ENCODE measurements around the gene ART1.

The ART1 gene

DNA sequence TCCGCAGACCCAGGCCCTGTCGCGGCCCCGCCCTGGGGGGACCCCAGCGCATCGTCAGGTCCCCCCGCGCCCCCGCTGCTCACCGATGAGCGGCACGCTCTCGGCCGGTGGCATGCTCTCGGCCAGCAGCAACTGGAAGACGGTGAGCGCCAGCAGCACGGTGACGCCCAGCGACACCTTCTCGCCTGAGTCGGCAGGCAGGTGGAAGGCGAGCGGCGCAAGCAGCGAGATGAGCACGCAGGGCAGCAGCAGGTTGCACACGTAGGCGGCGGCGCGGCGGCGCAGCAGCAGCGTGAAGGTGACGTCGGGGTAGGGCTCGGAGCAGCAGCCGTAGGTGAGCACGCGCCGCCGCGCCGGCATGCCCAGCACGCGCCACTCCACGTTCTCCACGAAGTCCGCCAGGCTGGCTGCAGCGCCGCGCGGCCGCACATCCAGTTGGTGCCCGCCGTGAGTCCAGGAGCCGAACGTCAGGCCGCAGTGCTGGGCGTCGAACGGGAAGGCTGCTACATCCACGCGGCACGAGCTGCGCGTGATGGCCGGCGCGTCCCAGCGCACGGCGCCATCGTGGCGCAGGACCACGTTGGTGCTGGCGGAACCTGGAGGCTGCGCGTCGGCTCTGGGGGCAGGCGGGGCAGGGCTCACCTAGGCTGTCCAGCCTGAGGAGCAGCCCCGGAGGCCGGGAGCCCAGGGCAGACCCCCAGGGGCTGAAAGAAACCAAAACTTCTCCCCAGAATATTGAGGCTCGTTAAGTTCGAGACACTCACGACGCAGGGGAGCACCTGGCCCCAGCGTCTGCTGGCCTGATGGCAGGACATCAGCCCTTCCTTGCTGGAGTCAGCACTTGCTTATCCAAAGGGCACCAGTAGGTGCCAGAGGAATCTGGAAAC, 22.5 kb downstream of the ART1 start:
- H3K36me3 Mint-ChIP-seq: peaks cover 13% of the 10 kb centered on the region
- no peaks in the 10 kb centered on the region for H3K4me1 Mint-ChIP-seq (ENCODE audit: low read depth)
- no peak overlapping the region for H3K27ac Mint-ChIP-seq
- no peak overlapping the region for H3K4me3 Mint-ChIP-seq
- H3K27me3 Mint-ChIP-seq: no peaks in the 10 kb centered on the region
- H3K9me3 Mint-ChIP-seq (ENCODE audit: low read depth): no peaks in the 10 kb centered on the region

DNA sequence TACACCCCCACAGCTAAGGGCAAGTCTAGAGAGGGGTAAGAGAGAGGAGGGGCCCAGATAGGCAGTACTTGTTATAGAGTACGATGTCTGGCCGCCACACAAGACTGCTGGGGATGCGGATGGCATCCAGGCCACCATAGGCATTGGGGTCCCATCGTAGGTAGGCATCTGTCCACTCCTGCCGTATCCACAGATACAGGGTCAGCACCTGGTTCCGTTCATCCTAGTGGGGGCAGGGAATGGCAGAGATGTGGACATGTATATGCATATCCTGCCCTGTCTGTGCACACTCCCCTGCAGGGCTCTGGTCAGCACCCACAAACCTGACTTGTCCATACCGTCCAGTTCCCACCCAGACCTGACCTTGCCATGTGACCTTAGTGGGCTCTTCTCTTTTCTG, 24.2 kb downstream of the ART1 start:
- Mint-ChIP-seq H3K27ac (no peak overlapping the region), H3K36me3 (peaks cover 13% of the 10 kb centered on the region), H3K4me1 (ENCODE audit: low read depth) (no peaks in the 10 kb centered on the region), H3K9me3 (ENCODE audit: low read depth) (no peaks in the 10 kb centered on the region), H3K27me3 (no peaks in the 10 kb centered on the region), H3K4me3 (no peak overlapping the region)

DNA sequence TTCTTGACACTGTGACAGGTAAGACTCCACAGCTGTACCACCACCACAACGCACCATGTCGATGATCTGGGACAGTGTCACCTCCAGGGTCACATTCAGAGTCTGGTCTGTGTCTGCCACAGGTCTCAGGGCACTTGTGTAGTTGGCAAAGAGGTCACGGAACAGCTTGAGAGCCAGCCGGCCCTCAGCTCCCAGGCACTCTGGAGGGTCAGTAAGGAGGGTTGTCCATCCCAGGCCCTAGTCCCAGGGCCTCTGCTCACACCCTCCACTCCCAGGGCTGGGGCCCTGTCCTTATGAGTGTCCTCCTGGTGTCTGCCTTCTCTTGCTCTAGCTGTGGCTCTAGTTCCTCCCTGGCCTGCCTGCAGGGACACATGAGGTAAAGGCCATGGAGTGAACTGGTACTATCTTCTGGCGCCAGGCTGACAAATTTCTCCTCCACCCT, 24.8 kb downstream of the ART1 start:
- H3K27ac Mint-ChIP-seq: no peak overlapping the region
- no peaks in the 10 kb centered on the region for H3K27me3 Mint-ChIP-seq
- no peaks in the 10 kb centered on the region for H3K9me3 Mint-ChIP-seq (ENCODE audit: low read depth)
- peaks cover 2% of the 10 kb centered on the region for H3K4me1 Mint-ChIP-seq (ENCODE audit: low read depth)
- no peak overlapping the region for H3K4me3 Mint-ChIP-seq
- H3K36me3 Mint-ChIP-seq: peaks cover 10% of the 10 kb centered on the region

DNA sequence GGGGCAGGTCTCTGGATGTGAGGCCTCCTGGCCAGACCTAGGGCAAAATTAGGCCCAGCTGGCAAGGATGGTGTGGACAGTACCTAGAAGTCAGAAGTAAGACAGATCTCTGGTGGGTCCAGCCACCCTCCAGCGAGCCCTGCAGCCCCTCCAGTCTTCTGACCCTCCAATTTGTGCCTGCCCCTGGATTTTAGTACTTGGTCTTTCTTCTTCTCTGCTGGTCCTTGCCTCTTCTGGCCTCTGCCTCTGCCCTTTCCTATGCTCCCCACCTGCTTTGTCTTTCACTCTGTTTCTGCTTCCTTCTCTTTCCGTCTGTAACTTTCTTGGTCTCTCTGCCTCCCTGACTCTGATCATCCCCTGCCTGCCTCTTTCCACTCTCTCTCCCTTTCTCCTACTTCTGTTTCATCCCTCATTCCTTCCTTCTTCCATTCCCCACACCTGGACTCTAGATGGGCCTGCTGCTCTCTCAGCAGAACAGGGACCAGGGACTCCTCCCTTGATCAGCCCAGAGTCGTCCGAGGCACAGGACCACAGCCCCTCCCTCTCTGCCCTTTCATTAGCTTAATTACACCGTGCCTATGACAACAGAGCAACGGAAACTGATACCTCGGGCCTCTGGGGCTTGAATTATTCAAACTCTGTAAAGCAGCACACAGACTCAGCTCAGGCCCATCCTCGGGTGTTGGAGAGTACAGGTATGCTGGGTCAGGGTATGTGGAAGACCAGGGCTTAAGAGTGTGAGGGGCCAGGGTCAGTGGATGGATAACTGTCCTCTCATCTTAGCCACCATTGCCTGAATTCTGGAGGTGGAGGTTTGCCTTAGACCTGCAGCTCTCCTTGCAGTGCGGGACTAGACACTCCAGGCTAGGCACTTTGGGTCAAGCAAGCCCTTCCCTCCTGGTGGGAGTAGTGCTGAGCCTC, 26.7 kb downstream of the ART1 start, which contains the start of gene CHRNA10:
Gene CHRNA10 (minus strand): TSS at position 51 of the 921 bp plus-strand sequence. CDS start 72 bp downstream, outside the sequence.
- H3K9me3 Mint-ChIP-seq (ENCODE audit: low read depth): no peaks in the 10 kb centered on the region
- peak within 1 kb of the TSS; percentile 67 for H3K27ac Mint-ChIP-seq
- peaks cover 2% of the 10 kb centered on the region for H3K4me1 Mint-ChIP-seq (ENCODE audit: low read depth)
- H3K36me3 Mint-ChIP-seq: peaks cover 12% of the 10 kb centered on the region
- no peak within 1 kb of the TSS for H3K4me3 Mint-ChIP-seq
- no peaks in the 10 kb centered on the region for H3K27me3 Mint-ChIP-seq

DNA sequence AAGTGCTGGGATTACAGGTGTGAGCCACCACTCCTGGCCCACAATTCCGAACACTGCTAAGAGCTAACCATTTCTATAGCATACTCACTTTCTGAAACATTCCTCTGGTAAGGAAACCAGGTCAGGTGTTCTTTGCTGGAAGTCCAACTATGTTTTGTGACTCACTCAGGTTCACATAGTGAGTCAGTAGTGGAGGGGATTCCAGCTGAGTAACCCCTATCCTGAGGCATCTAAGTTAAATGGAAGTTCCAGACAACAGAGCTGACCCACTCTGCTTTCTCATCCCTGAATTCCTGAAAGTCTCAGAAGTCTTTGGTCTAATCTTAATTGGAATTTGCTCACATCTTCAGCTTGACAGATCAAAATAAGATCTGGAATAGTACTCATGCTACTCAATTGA, 29.3 kb downstream of the ART1 start:
- Mint-ChIP-seq H3K27me3 (no peaks in the 10 kb centered on the region), H3K4me3 (no peak overlapping the region), H3K27ac (no peak overlapping the region), H3K36me3 (peaks cover 12% of the 10 kb centered on the region), H3K9me3 (ENCODE audit: low read depth) (no peaks in the 10 kb centered on the region), H3K4me1 (ENCODE audit: low read depth) (peaks cover 2% of the 10 kb centered on the region)

DNA sequence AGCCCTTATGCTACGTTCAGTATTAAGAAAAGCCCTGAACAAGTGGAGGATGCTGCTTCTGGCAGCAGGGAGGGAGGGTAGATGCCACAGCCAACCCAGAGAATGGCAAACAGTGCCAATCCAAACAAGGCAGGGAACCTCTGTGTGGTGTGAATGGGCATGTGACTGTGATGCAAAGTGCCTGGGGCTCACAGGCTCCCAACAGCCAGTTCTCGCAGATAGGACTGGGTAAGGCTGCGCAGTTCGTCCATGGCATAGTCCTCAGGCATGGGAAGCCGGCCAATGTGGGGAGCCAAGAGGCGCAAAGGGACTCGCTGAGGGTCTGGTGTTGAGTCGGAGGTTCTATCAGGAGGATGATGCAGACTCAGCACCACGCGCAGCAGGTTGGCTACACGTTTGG, 31.0 kb downstream of the ART1 start:
- H3K36me3 Mint-ChIP-seq: peaks cover 10% of the 10 kb centered on the region

DNA sequence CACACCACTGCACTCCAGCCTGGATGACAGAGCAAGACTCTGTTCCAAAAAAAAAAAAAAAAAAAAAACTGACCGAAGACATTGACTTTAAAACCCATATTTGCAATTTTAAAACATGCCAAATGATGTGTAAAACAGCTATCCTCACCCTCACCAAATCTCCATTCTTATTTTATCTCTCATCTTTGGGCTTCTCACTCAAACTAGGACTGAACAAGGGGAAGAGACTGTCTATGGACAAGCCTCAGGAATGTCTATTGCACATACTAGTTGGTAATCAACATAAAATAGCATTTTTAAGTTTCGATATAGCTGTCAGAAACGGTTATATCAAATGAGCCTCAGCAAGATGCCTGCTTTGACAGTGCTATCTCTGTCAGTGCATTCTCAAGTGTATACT, 34.1 kb downstream of the ART1 start:
- Mint-ChIP-seq H3K27ac (no peak overlapping the region), H3K36me3 (peaks cover 11% of the 10 kb centered on the region), H3K4me3 (no peak overlapping the region), H3K9me3 (ENCODE audit: low read depth) (no peaks in the 10 kb centered on the region), H3K27me3 (no peaks in the 10 kb centered on the region), H3K4me1 (ENCODE audit: low read depth) (peaks cover 2% of the 10 kb centered on the region)

More for the DNA sequence above, 31.0 kb downstream of the ART1 start:
- H3K9me3 Mint-ChIP-seq (ENCODE audit: low read depth): no peaks in the 10 kb centered on the region
- no peaks in the 10 kb centered on the region for H3K27me3 Mint-ChIP-seq
- peaks cover 2% of the 10 kb centered on the region for H3K4me1 Mint-ChIP-seq (ENCODE audit: low read depth)
- H3K27ac Mint-ChIP-seq: no peak overlapping the region
- no peak overlapping the region for H3K4me3 Mint-ChIP-seq

DNA sequence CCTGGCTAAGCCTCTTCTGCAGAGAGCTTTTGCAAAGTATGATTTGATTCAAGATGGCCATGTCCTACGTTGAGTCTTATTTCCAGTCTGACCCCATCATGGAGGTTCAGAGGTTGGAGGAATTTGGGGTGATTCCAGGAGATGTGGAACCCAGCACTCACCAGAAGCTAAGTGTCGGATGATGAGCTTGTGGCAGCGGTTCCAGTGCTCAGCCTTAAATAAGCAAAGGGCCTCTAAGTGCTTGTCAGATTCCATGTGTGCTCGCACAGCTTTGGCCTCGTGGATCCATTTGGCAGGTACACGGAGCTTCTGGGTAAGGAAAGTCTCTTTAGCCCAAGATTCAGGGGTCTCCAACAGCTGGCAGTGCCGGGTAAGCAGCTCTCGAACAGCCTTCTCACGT, 38.1 kb downstream of the ART1 start:
- Mint-ChIP-seq H3K36me3 (peaks cover 7% of the 10 kb centered on the region), H3K9me3 (ENCODE audit: low read depth) (no peaks in the 10 kb centered on the region), H3K4me1 (ENCODE audit: low read depth) (no peaks in the 10 kb centered on the region), H3K27me3 (no peaks in the 10 kb centered on the region), H3K4me3 (no peak overlapping the region), H3K27ac (no peak overlapping the region)

DNA sequence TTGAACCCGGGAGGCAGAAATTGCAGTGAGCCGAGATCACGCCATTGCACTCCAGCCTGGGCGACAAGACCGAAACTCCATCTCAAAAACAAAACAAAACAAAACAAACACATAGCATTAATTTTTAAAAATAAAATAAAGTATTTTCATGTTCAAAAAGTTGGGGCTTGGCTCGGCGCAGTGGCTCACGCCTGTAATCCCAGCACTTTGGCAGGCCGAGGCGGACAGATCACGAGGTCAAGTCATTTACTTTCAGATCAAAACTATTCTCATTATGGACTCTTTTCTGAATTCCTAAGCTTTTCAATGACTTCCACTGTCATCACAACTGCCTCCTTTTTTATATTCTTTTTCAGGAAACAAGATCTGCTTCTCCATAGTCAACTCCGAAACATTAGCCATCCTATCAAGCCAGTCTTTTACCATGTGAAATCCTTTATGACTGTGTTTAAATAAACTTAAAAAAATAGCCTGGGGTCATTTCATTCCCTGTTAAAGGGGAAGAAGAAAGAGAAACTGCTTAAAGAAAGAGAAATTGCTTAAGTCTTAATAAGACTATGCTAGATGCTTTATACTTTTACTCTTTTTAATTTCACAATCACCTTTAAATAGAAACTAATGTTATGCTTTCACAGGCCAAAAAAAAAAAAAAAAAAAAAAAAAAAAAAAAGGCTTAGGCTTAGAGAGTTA, 39.3 kb downstream of the ART1 start:
- Mint-ChIP-seq H3K4me3 (no peak overlapping the region), H3K4me1 (ENCODE audit: low read depth) (no peaks in the 10 kb centered on the region), H3K9me3 (ENCODE audit: low read depth) (no peaks in the 10 kb centered on the region), H3K27me3 (no peaks in the 10 kb centered on the region), H3K36me3 (peaks cover 4% of the 10 kb centered on the region), H3K27ac (no peak overlapping the region)

DNA sequence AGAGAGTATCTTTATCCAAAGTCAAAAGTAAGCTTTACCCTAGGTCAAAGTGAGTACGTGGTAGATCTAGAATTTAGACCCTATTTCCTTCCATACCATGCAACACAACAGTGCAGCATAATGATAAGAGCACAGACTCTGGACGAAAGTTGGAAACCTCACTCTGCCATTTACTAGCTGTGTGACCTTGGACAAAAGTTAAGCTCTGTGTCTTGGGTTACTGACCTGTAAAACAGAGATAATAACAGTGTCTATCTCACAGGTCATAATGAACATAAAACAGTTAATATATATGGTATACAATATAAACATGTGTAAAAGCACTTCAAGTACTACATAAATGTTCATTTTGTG, 39.9 kb downstream of the ART1 start:
- Mint-ChIP-seq H3K36me3 (peaks cover 4% of the 10 kb centered on the region), H3K9me3 (ENCODE audit: low read depth) (no peaks in the 10 kb centered on the region), H3K27me3 (no peaks in the 10 kb centered on the region), H3K4me3 (no peak overlapping the region), H3K27ac (no peak overlapping the region), H3K4me1 (ENCODE audit: low read depth) (no peaks in the 10 kb centered on the region)

DNA sequence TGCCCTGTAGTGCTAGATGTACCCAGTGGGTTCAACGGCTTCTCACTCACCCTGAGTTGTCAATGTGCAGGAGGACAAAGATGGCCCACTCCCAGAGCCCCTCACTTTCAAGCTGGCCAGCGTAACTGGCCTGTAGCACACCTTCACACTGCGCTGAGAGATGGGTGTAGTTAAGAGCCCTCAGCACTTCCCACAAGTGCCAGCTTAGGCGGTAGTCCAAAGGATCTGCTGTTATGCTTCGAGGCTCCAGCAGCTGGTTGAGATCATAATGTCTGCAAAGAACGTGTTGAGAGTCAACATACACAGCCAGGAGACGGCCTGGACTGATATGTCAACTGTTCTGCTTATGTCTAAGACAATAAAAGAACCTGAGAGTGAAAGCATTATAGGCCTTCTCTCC, 41.0 kb downstream of the ART1 start:
- Mint-ChIP-seq H3K4me1 (ENCODE audit: low read depth) (no peaks in the 10 kb centered on the region), H3K4me3 (no peak overlapping the region), H3K27ac (no peak overlapping the region), H3K9me3 (ENCODE audit: low read depth) (no peaks in the 10 kb centered on the region), H3K27me3 (no peaks in the 10 kb centered on the region), H3K36me3 (peaks cover 6% of the 10 kb centered on the region)

DNA sequence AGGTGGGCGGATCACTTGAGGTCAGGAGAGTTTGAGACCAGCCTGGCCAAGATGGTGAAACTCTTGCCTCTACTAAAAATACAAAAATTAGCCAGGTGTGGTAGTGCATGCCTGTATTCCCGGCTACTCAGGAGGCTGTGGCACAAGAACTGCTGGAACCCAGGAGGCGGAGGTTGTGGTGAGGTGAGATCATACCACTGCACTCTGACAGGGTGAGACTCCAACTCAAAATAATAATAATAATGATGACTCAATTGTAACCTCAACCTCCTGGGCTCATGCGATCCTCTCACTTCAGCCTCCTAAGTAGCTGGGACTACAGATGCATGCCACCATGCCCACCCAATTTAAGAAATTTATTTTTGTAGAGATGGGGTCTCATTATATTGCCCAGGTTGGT, 41.8 kb downstream of the ART1 start:
- Mint-ChIP-seq H3K9me3 (ENCODE audit: low read depth) (no peaks in the 10 kb centered on the region), H3K4me3 (no peak overlapping the region), H3K27ac (no peak overlapping the region), H3K36me3 (peaks cover 6% of the 10 kb centered on the region), H3K27me3 (no peaks in the 10 kb centered on the region), H3K4me1 (ENCODE audit: low read depth) (no peaks in the 10 kb centered on the region)

DNA sequence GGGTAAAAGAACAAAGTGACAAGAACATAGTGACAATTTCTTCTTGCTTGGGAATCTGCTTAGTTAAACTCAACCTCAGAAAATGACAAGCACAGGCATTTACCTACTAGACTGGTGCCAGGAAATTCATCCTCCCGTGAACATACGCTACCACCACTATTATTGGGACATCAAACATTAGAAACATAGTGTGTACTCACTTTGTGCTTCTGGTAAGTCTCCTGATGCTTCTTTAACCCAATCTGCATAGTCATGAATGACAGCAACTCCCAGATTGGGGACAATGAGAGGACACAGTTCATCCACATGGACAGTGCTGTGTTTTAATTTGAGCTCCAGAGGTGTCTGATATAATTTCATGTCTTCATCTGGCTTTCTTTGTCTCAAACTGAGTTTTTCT, 55.5 kb downstream of the ART1 start:
- H3K36me3 Mint-ChIP-seq: peaks cover 11% of the 10 kb centered on the region
- no peak overlapping the region for H3K4me3 Mint-ChIP-seq
- H3K27me3 Mint-ChIP-seq: no peaks in the 10 kb centered on the region
- H3K4me1 Mint-ChIP-seq (ENCODE audit: low read depth): peaks cover 2% of the 10 kb centered on the region
- H3K9me3 Mint-ChIP-seq (ENCODE audit: low read depth): no peaks in the 10 kb centered on the region
- peak overlapping the region; percentile 46 for H3K27ac Mint-ChIP-seq

DNA sequence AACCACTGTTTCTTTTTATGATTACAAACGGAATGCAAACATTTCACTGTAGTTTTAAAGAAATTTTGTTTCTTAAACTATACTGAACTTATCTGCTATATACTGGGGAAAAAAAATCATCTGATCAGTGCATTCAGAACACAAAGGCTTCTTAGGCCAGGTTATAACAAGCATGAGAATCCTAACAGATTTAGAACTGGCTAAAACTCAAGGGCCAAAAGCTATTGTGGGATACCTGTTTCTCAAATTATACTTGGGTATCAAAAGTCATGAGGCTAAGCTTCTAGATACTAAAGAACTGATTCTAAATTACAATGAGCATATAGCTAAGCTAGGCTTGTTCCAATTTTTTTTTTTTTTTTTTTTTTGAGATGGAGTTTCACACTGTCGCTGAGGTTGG, 56.0 kb downstream of the ART1 start:
- Mint-ChIP-seq H3K9me3 (ENCODE audit: low read depth) (no peaks in the 10 kb centered on the region), H3K4me3 (no peak overlapping the region), H3K27ac (peak overlapping the region; percentile 46), H3K4me1 (ENCODE audit: low read depth) (peaks cover 2% of the 10 kb centered on the region), H3K27me3 (no peaks in the 10 kb centered on the region), H3K36me3 (peaks cover 8% of the 10 kb centered on the region)

DNA sequence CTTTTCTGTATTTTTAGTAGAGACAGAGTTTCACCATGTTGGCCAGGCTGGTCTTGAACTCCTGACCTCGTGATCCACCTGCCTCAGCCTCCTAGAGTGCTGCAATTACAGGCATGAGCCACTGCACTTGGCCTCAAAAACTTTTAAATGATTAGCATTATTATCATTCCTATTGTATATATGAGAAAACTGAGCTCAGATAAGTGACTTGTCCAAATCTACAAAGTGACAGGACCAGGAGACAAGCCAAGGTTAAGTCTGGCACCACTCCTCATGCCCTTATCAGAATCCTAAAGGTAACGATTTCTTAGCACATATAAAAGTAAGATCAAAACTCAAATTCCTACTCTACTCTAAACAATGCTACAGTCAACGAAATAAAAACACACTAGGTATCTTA, 58.5 kb downstream of the ART1 start:
- H3K36me3 Mint-ChIP-seq: peaks cover 8% of the 10 kb centered on the region
- H3K4me3 Mint-ChIP-seq: no peak overlapping the region

More for the DNA sequence above, 58.5 kb downstream of the ART1 start:
- H3K9me3 Mint-ChIP-seq (ENCODE audit: low read depth): no peaks in the 10 kb centered on the region
- H3K27me3 Mint-ChIP-seq: no peaks in the 10 kb centered on the region
- H3K4me1 Mint-ChIP-seq (ENCODE audit: low read depth): peaks cover 2% of the 10 kb centered on the region
- no peak overlapping the region for H3K27ac Mint-ChIP-seq
